Stimulated activated naive CD8-positive, alpha-beta T cell treated with anti-CD3 and anti-CD28 coated beads, Interleukin-15, amount 100 ng/mL, for 72 hours (primary cell): ENCODE measurements around the gene CDH13.

ENCODE experiments used
- ATAC-seq: fragments of 150-1000 bp; cut with Tn5 transposase; 2 replicates; pipeline ENCODE4 v1.10.0; 2021; ENCODE audit warnings: mild to moderate bottlenecking, moderate library complexity
- DNase-seq, 2 donors: peaks; one replicate each; pipeline ENCODE4 v3.0.0; 2021 to 2022
- H3K27ac Mint-ChIP-seq, 2 donors: one replicate each; pipeline ENCODE4 v1.8.0; 2022; ENCODE audit warnings: mild to moderate bottlenecking in 2 of 2, mixed read lengths in 2 of 2, moderate library complexity in 2 of 2
- H3K27me3 Mint-ChIP-seq: one replicate; pipeline ENCODE4 v1.8.0; 2022; ENCODE audit warnings: mixed read lengths
- H3K4me1 Mint-ChIP-seq: one replicate; pipeline ENCODE4 v1.8.0; 2022; ENCODE audit warnings: mild to moderate bottlenecking, mixed read lengths
- H3K4me3 Mint-ChIP-seq, 2 donors: one replicate each; pipeline ENCODE4 v1.8.0; 2022; ENCODE audit warnings: mild to moderate bottlenecking in 2 of 2, mixed read lengths in 2 of 2, moderate library complexity in 1 of 2
- H3K9me3 Mint-ChIP-seq, 2 donors: one replicate each; pipeline ENCODE4 v1.8.0; 2022; ENCODE audit warnings: mixed read lengths in 2 of 2

CDH13 gene

DNA sequence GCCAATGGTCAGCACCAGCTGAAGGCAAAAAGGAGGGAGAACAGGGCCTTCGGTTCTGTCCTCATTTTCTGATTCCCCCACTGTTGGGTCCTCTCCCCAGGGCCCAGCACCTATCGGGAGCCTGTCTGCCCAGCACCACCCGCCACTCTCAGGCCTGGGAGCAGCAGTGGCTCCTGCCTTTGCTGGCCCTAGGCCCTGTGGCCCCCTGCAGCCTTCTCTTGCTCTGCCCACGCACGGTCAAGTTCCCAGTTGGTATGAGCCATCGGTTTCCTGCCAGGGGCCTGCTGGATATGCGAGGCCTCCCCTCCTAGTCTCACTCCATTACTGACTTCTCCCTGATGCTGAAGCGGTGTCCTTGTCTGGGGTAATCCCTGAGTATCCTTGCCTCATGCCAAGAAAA lies 1218.5 kb downstream of the CDH13 start:
- H3K27me3 Mint-ChIP-seq = no peaks in the 10 kb centered on the region
- no peaks in the 10 kb centered on the region for H3K4me1 Mint-ChIP-seq
- H3K9me3 Mint-ChIP-seq = no peaks in the 10 kb centered on the region
- H3K27ac Mint-ChIP-seq = no peak overlapping the region
- H3K4me3 Mint-ChIP-seq = no peak overlapping the region
- DNase-seq = no peak
- ATAC-seq = no peak

DNA sequence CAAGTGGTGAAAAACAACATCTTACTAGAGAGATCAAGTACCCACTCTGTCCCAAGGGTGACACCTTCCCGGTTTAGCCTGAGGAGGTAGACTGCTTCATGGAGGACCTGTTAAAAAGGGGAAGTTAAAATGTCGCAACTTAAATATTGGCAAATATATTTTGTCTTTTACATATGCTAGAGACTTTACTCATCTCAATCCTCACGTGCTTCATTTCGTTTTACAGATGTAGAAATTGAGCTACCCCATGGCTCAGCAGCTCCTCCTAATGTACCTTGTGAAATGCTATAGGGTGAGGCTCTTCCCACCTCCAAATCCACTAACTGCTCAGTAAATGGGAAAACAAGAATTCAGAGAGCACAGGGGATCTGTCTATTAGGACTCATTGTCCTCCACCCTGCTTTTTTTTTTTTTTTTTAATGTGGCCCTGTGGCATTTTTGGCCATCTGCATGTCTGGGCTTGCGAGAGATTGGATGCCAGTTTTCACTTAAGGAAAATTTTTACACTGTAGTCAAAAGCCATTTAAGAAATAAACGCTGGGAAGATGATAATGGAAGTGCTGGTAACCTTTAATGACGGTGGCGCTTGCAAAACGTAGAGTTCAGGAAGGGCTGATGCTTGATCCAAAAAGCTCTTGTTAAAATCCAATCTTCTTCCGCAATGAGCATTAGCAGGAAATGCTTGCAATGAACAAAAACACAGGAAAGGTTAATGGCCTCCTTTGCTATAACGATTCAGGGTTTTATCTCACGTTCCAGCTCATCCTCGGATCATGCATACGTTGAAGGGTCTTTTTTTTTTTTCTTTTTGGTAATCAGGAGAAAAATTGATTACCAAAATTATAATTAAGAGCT lies 1220.8 kb downstream of the CDH13 start:
- no peaks in the 10 kb centered on the region for H3K9me3 Mint-ChIP-seq
- H3K4me1 Mint-ChIP-seq = no peaks in the 10 kb centered on the region
- ATAC-seq (no peak), DNase-seq (no peak)
- H3K4me3 Mint-ChIP-seq = no peak overlapping the region
- H3K27me3 Mint-ChIP-seq = peaks cover 11% of the 10 kb centered on the region
- H3K27ac Mint-ChIP-seq = peak overlapping the region in 1 of 2 donors; percentile 67

- H3K27me3 Mint-ChIP-seq = peaks cover 11% of the 10 kb centered on the region
- no peak for ATAC-seq
- H3K9me3 Mint-ChIP-seq = no peaks in the 10 kb centered on the region
- no peak overlapping the region for H3K27ac Mint-ChIP-seq
- no peak overlapping the region for H3K4me3 Mint-ChIP-seq
- DNase-seq = no peak
- no peaks in the 10 kb centered on the region for H3K4me1 Mint-ChIP-seq
Observed at GRCh38 chr16:83849421-83849820, 1222.7 kb downstream of the CDH13 start.
